Frontal cortex (tissue), 4 donors: ENCODE measurements around the gene CUX1. TPM values are rescaled to one million over a fixed set of nuclear protein-coding genes. Genes with fewer than 3 reads are reported as not detected.
"Not testable (repeated sequence)": the region's sequence is repeated elsewhere in the genome, so short reads cannot be mapped to it uniquely, and the experiment has no call there.

ENCODE experiments used
- DNase-seq, 2 donors: peaks; one replicate each; pipeline ENCODE4 v3.0.0; 2012; ENCODE audit warnings: low spot score in 2 of 2
- FAIRE-seq: peaks from 2 replicates; lab custom pipeline; 2012; peaks lifted over from hg19 to GRCh38; lab: Jason Lieb, UNC
- total RNA-seq: library from RNA; depleted of rRNA; stranded (reverse); fragments of >200 nt; gene quantifications from one replicate; pipeline ENCODE4 v1.2.3, GENCODE V29; 2014
- donor health status: control.
- donor health status: control.
- donor health status: control.

The CUX1 gene
- total RNA-seq, 1 donor from 2014 or later = 23.6 TPM

- peak; percentile 9 to 10 for DNase-seq
These were observed 500.0 kb downstream of the CUX1 start for GRCh38 chr7:102317231-102318059.

GRCh38 chr7:102318482-102318971, 501.1 kb downstream of the CUX1 start:
- DNase-seq (peak; percentile 10 to 25), FAIRE-seq (no peak)

More at GRCh38 chr7:102317231-102318059, 500.0 kb downstream of the CUX1 start:
- no peak for FAIRE-seq

- FAIRE-seq (no peak), DNase-seq (peak in 1 of 2 donors; percentile 7)
These were observed 502.2 kb downstream of the CUX1 start for GRCh38 chr7:102319671-102320070.

- DNase-seq = peak in 1 of 2 donors; percentile 10
- no peak for FAIRE-seq
These were observed 502.8 kb downstream of the CUX1 start for GRCh38 chr7:102320181-102320580.

- DNase-seq (peak; percentile 10 to 13), FAIRE-seq (no peak)
These were observed 503.4 kb downstream of the CUX1 start for GRCh38 chr7:102320601-102321350.

- FAIRE-seq = no peak
- DNase-seq = peak; percentile 31 to 33
These were observed 504.1 kb downstream of the CUX1 start for GRCh38 chr7:102321351-102322201.

- FAIRE-seq (no peak), DNase-seq (peak; percentile 2 to 8)
These were observed 504.8 kb downstream of the CUX1 start for GRCh38 chr7:102322202-102322715.

- FAIRE-seq (no peak), DNase-seq (no peak)
These were observed 506.4 kb downstream of the CUX1 start for GRCh38 chr7:102323914-102324195.

- FAIRE-seq, DNase-seq: not testable (repeated sequence)
These were observed 507.7 kb downstream of the CUX1 start for GRCh38 chr7:102325106-102325505.

- DNase-seq = no peak
- no peak for FAIRE-seq
These were observed 508.9 kb downstream of the CUX1 start for GRCh38 chr7:102326157-102326889.

- not testable (repeated sequence) for DNase-seq
These were observed 509.8 kb downstream of the CUX1 start for GRCh38 chr7:102327183-102327582.

GRCh38 chr7:102328863-102329262, 511.4 kb downstream of the CUX1 start:
- not testable (repeated sequence) for DNase-seq, FAIRE-seq

More at GRCh38 chr7:102327183-102327582, 509.8 kb downstream of the CUX1 start:
- FAIRE-seq = not testable (repeated sequence)

- DNase-seq, FAIRE-seq: not testable (repeated sequence)
These were observed 511.9 kb downstream of the CUX1 start for GRCh38 chr7:102329366-102329765.

GRCh38 chr7:102330666-102331460, 513.4 kb downstream of the CUX1 start:
- not testable (repeated sequence) for DNase-seq, FAIRE-seq
